ENCODE data around the gene ACTR8. TPM values are rescaled to one million over a fixed set of nuclear protein-coding genes. Genes with fewer than 3 reads are reported as not detected.
A peak's percentile ranks its signal among the peaks of the same experiment; 100 is the strongest.

ACTR8 gene
- total RNA-seq, 2 donors from 2014 or later, result 32.9 to 41.6 TPM

GRCh38 chr3:53822331-53822741 is 59.6 kb downstream of the ACTR8 start:
- WGBS, 2 experiments (ENCODE audit: insufficient coverage in 1 of 2, insufficient read length in 1 of 2), result 83 to 91% methylated on average over 4 to 14 of the region's 14 CpGs
- Histone ChIP-seq H3K4me3 (ENCODE audit: low read length) (no peak overlapping the region), H3K9ac (ENCODE audit: extremely low read depth, low read length, poor library complexity, severe bottlenecking) (no peak overlapping the region), H3K4me1 (ENCODE audit: control insufficient read depth, insufficient read depth, low read length) (no peaks in the 10 kb centered on the region), H3K36me3 (ENCODE audit: control insufficient read depth, insufficient read depth, low read length) (peaks cover 21% of the 10 kb centered on the region), H3K9me3 (ENCODE audit: control insufficient read depth, low read length) (no peaks in the 10 kb centered on the region), H3K27ac (ENCODE audit: low read depth, low read length) (no peak overlapping the region), H3K27me3 (ENCODE audit: control insufficient read depth, insufficient read depth, low read length, poor library complexity, severe bottlenecking) (no peaks in the 10 kb centered on the region)
- H3K36me3 Mint-ChIP-seq (ENCODE audit: low read depth), result peaks cover 24% of the 10 kb centered on the region
- H3K27me3 Mint-ChIP-seq (ENCODE audit: insufficient read depth), result no peaks in the 10 kb centered on the region
- peak; percentile 32 for DNase-seq
- H3K4me1 Mint-ChIP-seq, result peaks cover 3% of the 10 kb centered on the region
- no peak overlapping the region for H3K4me3 Mint-ChIP-seq
- TF ChIP-seq CTCF (conservative IDR thresholded peaks at IDR 0.05), result no peak
- no peak overlapping the region for H3K27ac Mint-ChIP-seq
- no peaks in the 10 kb centered on the region for H3K9me3 Mint-ChIP-seq

GRCh38 chr3:53821631-53822121 is 60.3 kb downstream of the ACTR8 start:
- peaks cover 20% of the 10 kb centered on the region for H3K36me3 Mint-ChIP-seq (ENCODE audit: low read depth)
- Histone ChIP-seq H3K4me3 (ENCODE audit: low read length) (no peak overlapping the region), H3K4me1 (ENCODE audit: control insufficient read depth, insufficient read depth, low read length) (no peaks in the 10 kb centered on the region), H3K9ac (ENCODE audit: extremely low read depth, low read length, poor library complexity, severe bottlenecking) (no peak overlapping the region), H3K9me3 (ENCODE audit: control insufficient read depth, low read length) (no peaks in the 10 kb centered on the region), H3K27me3 (ENCODE audit: control insufficient read depth, insufficient read depth, low read length, poor library complexity, severe bottlenecking) (no peaks in the 10 kb centered on the region), H3K36me3 (ENCODE audit: control insufficient read depth, insufficient read depth, low read length) (peaks cover 23% of the 10 kb centered on the region), H3K27ac (ENCODE audit: low read depth, low read length) (no peak overlapping the region)
- no peak overlapping the region for H3K27ac Mint-ChIP-seq
- no peak for DNase-seq
- TF ChIP-seq CTCF (conservative IDR thresholded peaks at IDR 0.05), result no peak
- H3K27me3 Mint-ChIP-seq (ENCODE audit: insufficient read depth), result no peaks in the 10 kb centered on the region
- no peak overlapping the region for H3K4me3 Mint-ChIP-seq
- 73 to 74% methylated on average over 2 to 5 of the region's 5 CpGs for WGBS, 2 experiments (ENCODE audit: insufficient coverage in 1 of 2, insufficient read length in 1 of 2)
- no peaks in the 10 kb centered on the region for H3K9me3 Mint-ChIP-seq
- H3K4me1 Mint-ChIP-seq, result peaks cover 3% of the 10 kb centered on the region

GRCh38 chr3:53820756-53821580 is 61.0 kb downstream of the ACTR8 start:
- WGBS, 2 experiments (ENCODE audit: insufficient coverage in 1 of 2, insufficient read length in 1 of 2), result 92 to 97% methylated on average over 13 to 21 of the region's 21 CpGs
- no peak for DNase-seq
- H3K27me3 ChIP-seq (ENCODE audit: control insufficient read depth, insufficient read depth, low read length, poor library complexity, severe bottlenecking), result no peaks in the 10 kb centered on the region
- peaks cover 3% of the 10 kb centered on the region for H3K4me1 Mint-ChIP-seq
- H3K4me3 ChIP-seq (ENCODE audit: low read length), result no peak overlapping the region
- no peak overlapping the region for H3K27ac Mint-ChIP-seq
- H3K4me3 Mint-ChIP-seq, result no peak overlapping the region
- no peak for TF ChIP-seq CTCF (conservative IDR thresholded peaks at IDR 0.05)
- H3K36me3 ChIP-seq (ENCODE audit: control insufficient read depth, insufficient read depth, low read length), result peaks cover 23% of the 10 kb centered on the region
- H3K4me1 ChIP-seq (ENCODE audit: control insufficient read depth, insufficient read depth, low read length), result no peaks in the 10 kb centered on the region
- no peaks in the 10 kb centered on the region for H3K9me3 Mint-ChIP-seq
- H3K9me3 ChIP-seq (ENCODE audit: control insufficient read depth, low read length), result no peaks in the 10 kb centered on the region
- no peaks in the 10 kb centered on the region for H3K27me3 Mint-ChIP-seq (ENCODE audit: insufficient read depth)
- H3K9ac ChIP-seq (ENCODE audit: extremely low read depth, low read length, poor library complexity, severe bottlenecking), result no peak overlapping the region
- H3K36me3 Mint-ChIP-seq (ENCODE audit: low read depth), result peaks cover 20% of the 10 kb centered on the region
- H3K27ac ChIP-seq (ENCODE audit: low read depth, low read length), result no peak overlapping the region
